Posterior vena cava (tissue), 2 donors: Measurements from ENCODE around the gene LBX2. TPM values are rescaled to one million over a fixed set of nuclear protein-coding genes. Genes with fewer than 3 reads are reported as not detected.
"Not testable (repeated sequence)": the region's sequence is repeated elsewhere in the genome, so short reads cannot be mapped to it uniquely, and the experiment has no call there.

Experiments used
- DNase-seq: peaks from one replicate; pipeline ENCODE4 v3.0.0-alpha.2; 2020; ENCODE audit warnings: low spot score
- intact Hi-C, 2 donors: fragments of 100-400 bp; cut with DNase I; formaldehyde crosslinking; loops; one replicate each; pipeline versions ENCODE4 v1.14.1 to v1.14.2; 2022 to 2023
- total RNA-seq, 2 donors: library from RNA; stranded (reverse); fragmentation: NEBNext Ultra II Directional; extraction: Animal tissue kit (Norgen Biotek cat#: 25700); gene quantifications; one replicate each; pipeline ENCODE4 v1.2.1, GENCODE V29; 2021
- donor health status: DM: yes; HTN: yes; CAD: no.
- donor health status: DM: yes; HTN: yes; CAD: no.

The LBX2 gene
- total RNA-seq, 2 donors from 2014 or later, result 1.5 TPM; not detected in 1

GRCh38 chr2:74462786-74463105, 36.7 kb downstream of the LBX2 start:
- no peak for DNase-seq
- intact Hi-C loops, result no loop called here

- DNase-seq, result peak; percentile 71
- intact Hi-C loops, result no loop called here
Observed at GRCh38 chr2:74462054-74462785, 37.2 kb downstream of the LBX2 start.

GRCh38 chr2:74461187-74462053, 38.0 kb downstream of the LBX2 start:
- peak; percentile 78 for DNase-seq
- intact Hi-C loops, result no loop called here

GRCh38 chr2:74460187-74460586, 39.2 kb downstream of the LBX2 start:
- peak; percentile 50 for DNase-seq
- intact Hi-C loops, result not testable (repeated sequence)

- intact Hi-C loops, result not testable (repeated sequence)
- DNase-seq, result peak; percentile 70
Observed at GRCh38 chr2:74459503-74460118, 39.8 kb downstream of the LBX2 start.

- intact Hi-C loops, result no loop called here
- peak; percentile 63 for DNase-seq
Observed at GRCh38 chr2:74458938-74459363, 40.5 kb downstream of the LBX2 start.

- peak; percentile 100 for DNase-seq
- intact Hi-C loops, result no loop called here
Observed at GRCh38 chr2:74458132-74458937, 41.1 kb downstream of the LBX2 start, which contains the start of gene WBP1. WBP1 (plus strand) TSS chr2:74458438; CDS start chr2:74458603, 165 bp downstream.

- peak; percentile 90 for DNase-seq
- intact Hi-C loops, result no loop called here
Observed at GRCh38 chr2:74457549-74458131, 41.8 kb downstream of the LBX2 start.

GRCh38 chr2:74457129-74457548, 42.3 kb downstream of the LBX2 start:
- intact Hi-C loops, result no loop called here

GRCh38 chr2:74454654-74455511, 44.5 kb downstream of the LBX2 start, which contains the start of gene INO80B:
INO80B (plus strand) TSS chr2:74455087; CDS start chr2:74455117, 30 bp downstream.
- intact Hi-C loops, result no loop called here

More at GRCh38 chr2:74457129-74457548, 42.3 kb downstream of the LBX2 start:
- DNase-seq, result no peak

GRCh38 chr2:74450570-74451190, 48.7 kb downstream of the LBX2 start:
- DNase-seq, result no peak
- intact Hi-C loops, result loop anchor here in 1 of 2 donors (1.0 kb wide), 1 partner anchor 21 kb away; no protein-coding TSS in a partner anchor

More at GRCh38 chr2:74454654-74455511, 44.5 kb downstream of the LBX2 start, which contains the start of gene INO80B:
- peak; percentile 98 for DNase-seq

GRCh38 chr2:74448771-74449170, 50.6 kb downstream of the LBX2 start:
- intact Hi-C loops, result no loop called here
- DNase-seq, result no peak

Other genes starting within 250 kb of the LBX2 start
- gene SLC4A5, start 156.2 kb downstream of the LBX2 start, total RNA-seq, result 1 to 10 TPM; 3.9 to 5.3 TPM
- gene DCTN1, start 119.3 kb downstream of the LBX2 start, total RNA-seq, result 100 to 1,000 TPM; 165 to 167 TPM
- 1 to 10 TPM; 2.3 to 2.7 TPM for gene C2orf81, start 78.0 kb downstream of the LBX2 start, total RNA-seq
- gene WDR54, start 77.9 kb downstream of the LBX2 start, total RNA-seq, result 1 to 10 TPM; 7.9 to 9.4 TPM
- gene RTKN, start 57.7 kb downstream of the LBX2 start, total RNA-seq, result 10 to 100 TPM; 10.6 to 16.8 TPM
- gene INO80B, start 44.5 kb downstream of the LBX2 start, total RNA-seq, result 10 to 100 TPM; 20.5 TPM
- gene WBP1, start 41.2 kb downstream of the LBX2 start, total RNA-seq, result 10 to 100 TPM; 28.2 to 40.5 TPM
- gene MOGS, start 34.2 kb downstream of the LBX2 start, total RNA-seq, result 10 to 100 TPM; 25.1 to 30.2 TPM
- gene MRPL53, start 26.9 kb downstream of the LBX2 start, total RNA-seq, result 10 to 100 TPM; 47.1 to 53.2 TPM
- gene CCDC142, start 16.6 kb downstream of the LBX2 start, total RNA-seq, result 10 to 100 TPM in 1 of 2 donors, 1 to 10 TPM in 1; 9.9 to 11.2 TPM
- gene TTC31, start 16.5 kb downstream of the LBX2 start, total RNA-seq, result 10 to 100 TPM; 13.2 to 15.0 TPM
- 10 to 100 TPM; 21.6 to 23.6 TPM for gene PCGF1, start 8.1 kb upstream of the LBX2 start, total RNA-seq
- not detected for gene TLX2, start 14.8 kb upstream of the LBX2 start, total RNA-seq
- not detected for gene DQX1, start 26.6 kb upstream of the LBX2 start, total RNA-seq
- gene AUP1, start 30.1 kb upstream of the LBX2 start, total RNA-seq, result 10 to 100 TPM; 64.4 to 67.0 TPM
- gene HTRA2, start 30.3 kb upstream of the LBX2 start, total RNA-seq, result 10 to 100 TPM; 22.4 to 30.4 TPM
- 10 to 100 TPM in 1 of 2 donors, 1 to 10 TPM in 1; 6.1 to 11.8 TPM for gene LOXL3, start 54.3 kb upstream of the LBX2 start, total RNA-seq
- 10 to 100 TPM; 11.0 to 12.2 TPM for gene DOK1, start 55.1 kb upstream of the LBX2 start, total RNA-seq
- under 1 TPM in 1 of 2 donors, not detected in 1; 0.19 TPM for gene M1AP, start 148.7 kb upstream of the LBX2 start, total RNA-seq
- gene SEMA4F, start 154.6 kb upstream of the LBX2 start, total RNA-seq, result 1 to 10 TPM; 3.2 to 3.9 TPM